Stimulated activated CD4-positive, alpha-beta T cell treated with anti-CD3 and anti-CD28 coated beads, Interleukin-1b, Interleukin-23, amount 100 ng/mL, for 48 hours (primary cell): ENCODE data around the gene TRAK1.

ENCODE experiments used
- DNase-seq: peaks from one replicate; pipeline ENCODE4 v3.0.0-alpha.2; 2020

TRAK1 gene

DNA sequence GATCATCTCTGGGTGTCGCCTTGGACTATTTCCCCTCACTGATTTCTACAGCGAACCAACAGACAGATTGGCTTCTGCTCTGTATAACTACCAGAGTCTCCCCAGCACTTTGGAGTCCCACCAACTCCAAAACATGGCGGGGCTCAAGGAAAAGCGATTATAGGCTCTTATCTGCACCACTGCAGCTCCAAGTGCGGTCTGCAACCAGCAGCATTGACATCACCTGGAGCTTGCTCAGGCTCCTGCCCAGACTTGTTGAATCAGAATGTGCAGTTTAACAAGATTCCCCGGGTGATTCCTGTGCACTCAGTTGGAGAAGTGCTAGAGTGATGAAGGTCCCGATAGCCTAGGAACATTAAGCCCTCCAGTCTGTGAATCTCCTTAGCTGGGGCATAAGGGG, 165.8 kb downstream of the TRAK1 start:
- DNase-seq, result no peak

DNA sequence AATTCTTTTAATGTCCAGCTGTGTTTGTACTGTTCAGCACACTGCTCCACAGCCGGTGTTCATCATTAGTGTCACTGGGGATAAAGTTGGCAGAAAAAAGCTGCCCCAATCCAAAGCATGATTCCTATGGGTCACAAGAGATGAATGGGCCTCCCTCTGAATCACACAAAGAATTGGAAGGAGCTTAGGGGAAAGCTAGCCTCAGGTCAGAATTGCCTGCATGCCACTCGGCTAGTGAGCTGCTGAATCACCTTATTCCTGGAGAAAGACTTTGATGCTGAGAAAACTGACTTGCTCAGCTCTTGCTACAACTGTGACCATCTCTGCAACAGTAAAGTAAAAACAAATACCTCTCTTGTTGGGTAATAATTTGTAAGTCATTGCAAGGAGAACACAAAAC, 171.4 kb downstream of the TRAK1 start:
- no peak for DNase-seq

DNA sequence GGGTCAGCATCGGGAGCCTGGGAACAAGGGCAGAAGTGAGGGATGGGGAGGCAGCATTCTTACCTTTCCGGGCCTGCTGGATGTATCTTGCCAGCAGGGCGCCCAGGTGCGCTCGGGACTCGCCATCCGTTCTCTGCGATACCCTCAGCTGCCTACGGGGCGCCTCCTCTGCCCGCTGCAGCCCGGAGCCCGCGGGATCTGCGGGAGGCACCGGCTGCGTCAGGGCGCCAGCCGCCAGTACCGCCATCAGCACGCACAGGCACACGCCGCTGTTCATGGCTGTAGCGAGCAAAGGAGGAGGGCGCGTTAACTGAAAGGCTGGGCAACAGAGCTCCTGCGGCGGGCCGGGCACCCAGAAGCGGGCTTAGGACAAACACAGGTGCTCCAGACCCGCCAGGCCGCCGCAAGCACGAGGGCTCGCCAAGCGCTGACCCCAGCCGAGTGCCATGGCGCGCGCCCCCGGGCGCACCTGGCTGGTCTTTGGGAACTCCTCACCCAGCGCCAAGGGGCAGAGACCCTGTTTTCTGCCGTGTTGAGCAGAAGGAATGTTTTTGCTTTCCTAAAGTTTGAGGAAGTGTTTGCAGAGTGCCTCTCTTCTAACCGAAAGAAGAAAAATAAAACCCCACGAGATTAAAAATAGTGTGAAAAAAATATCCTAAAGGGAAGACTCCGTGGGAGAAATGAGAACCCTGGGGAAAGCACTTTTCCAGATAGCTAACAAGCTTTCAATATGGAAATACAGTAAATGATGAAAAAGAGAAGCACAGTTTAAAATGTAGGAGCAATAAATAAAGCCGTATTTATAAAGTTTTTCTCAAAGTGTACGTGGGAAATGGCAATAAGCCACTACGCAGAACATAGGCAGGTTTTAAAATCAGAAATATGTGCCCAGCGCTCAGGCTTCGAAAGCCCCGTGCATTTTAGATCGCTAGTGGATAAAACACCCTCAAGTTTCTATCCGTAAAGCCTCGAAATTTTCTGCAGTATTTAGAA, 172.5 kb downstream of the TRAK1 start:
- DNase-seq, result peak; percentile 16

DNA sequence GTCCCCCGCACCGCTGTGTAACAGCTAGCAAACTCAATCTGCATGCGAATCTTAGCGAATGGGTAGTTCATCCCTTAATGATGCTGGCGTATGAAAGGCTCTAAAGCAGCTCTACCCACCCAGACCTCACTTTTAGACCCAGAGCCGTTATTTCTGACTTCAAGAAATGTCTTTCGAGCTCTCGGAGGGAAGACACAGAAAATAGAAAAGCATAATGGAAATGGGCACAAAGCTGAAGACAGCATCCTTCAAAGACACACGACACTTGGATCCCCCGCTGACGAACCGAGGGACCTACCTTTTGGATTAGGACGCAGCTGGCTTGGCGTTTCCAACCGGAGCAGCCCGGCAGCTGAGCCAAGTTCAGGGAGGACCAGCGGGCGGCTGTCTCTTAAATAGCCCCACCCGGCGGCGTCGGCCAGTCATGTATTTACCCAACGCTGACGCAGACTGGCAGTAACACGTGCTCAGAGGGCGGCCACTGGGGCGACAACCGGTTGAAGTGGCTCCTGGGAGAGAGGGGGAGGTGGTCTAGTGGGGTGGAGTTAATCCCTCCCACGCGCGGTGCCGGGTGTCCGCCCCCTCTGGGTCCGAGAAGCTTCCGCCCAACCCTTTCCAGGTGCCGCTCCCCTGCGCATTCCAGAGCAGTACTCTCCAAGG, 173.4 kb downstream of the TRAK1 start:
- DNase-seq, result peak; percentile 20

DNA sequence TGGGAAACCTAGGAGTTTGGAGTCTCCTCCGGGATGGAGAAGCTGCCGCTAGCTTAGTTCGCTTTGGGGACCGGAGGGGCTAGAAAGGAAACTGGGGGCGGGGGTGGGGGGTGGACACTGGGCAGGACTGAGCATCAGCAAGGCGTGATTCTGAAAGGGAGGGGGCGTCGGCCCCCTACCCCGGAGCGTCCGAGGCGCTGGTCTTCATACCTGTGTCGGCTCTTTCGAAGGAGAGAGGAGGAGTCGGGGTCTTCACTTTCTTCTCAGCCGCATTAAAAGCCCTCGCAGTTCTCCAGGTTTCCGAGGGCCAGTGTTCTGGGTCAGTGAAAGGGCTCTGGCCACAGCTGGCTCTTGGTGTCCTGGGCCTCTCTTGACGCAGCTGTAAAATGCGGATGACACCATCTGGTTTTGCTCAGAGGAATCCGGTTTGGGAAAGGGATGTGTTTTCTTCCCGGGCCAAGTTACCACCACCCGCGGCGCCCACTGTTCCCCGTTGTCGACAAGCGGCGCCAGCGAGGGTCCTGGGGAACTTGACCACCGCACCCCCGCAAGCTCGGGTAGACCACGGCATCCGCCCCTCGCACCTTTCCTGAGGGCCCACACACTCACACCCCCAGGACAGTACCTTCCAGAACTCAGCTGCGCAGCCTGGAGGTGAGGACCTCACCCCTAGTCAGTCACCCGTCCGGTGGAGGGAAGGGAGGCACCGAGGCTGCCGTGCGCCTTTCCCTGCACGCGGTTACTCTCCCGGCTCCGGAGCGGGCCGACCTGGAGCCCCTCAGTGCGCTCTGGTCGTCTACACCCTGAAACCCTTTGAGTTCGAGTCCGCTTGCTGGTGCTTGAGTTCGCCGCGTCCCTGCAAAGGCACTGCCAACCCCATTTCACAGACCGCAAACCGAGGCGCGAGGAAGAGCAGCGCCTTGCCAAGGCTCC, 174.2 kb downstream of the TRAK1 start:
- DNase-seq, result no peak

DNA sequence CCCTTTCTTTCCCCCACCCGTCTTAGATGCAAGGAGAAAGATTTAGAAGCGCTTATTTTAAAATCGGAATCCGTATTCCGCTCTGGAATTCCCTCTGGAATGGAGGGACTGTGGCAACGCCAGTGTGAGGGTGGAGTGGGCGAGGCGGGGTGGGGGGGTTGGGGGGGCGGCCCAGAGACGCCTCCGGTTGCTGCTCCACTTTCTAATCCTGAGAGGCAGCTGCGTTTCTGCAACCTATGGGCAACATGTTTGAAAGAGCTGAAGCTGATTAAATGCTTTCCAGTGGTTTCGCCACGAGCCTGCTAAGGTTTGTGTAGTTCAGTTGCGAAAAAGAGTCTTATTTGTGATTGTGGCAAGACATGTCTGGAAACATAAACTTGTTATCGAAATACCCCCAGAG, 174.9 kb downstream of the TRAK1 start, which contains the start of gene CCK:
Gene CCK (minus strand): TSS at position 101 of the 400 bp plus-strand sequence. CDS start 2,555 bp downstream, outside the sequence.
- DNase-seq, result no peak

DNA sequence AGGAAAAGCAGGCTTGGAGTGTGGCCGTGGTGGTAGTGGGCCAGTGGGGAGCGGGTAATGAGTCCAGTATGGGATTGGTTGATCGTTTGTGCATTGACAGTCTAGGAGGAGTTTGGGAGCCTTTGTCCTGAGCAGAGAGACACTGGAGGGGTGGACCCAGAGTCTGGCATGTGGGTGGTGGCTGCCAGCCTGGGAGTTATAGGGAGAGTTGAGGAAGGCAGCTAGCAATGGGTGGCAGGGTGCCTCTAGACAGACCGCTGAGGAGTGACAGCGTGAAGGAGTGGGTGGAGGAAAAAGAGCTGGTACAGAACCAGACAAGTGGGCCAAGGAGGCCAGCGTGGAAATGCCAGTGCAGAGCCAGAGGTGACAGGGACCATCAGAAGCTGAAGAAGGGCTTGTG, 176.7 kb downstream of the TRAK1 start:
- DNase-seq, result no peak

DNA sequence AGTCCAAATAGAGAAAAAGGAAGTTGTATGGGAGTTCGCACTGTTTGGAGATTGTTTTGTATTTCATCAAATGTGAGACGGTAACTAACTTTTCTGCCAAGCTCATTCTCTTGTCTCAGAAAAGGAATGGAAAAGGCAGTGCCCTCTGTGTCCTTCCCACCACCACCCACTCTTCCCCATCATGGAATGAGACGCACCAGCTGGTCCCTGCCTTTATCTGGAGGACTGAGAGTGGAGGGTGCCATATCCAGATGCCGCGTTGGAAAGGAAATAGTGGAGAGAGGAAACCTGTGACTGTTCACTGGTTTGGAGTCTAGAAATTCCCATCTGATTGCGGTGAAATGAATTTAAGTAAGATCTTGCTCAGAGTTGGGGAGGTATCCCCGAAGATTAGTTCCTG, 178.5 kb downstream of the TRAK1 start:
- no peak for DNase-seq

DNA sequence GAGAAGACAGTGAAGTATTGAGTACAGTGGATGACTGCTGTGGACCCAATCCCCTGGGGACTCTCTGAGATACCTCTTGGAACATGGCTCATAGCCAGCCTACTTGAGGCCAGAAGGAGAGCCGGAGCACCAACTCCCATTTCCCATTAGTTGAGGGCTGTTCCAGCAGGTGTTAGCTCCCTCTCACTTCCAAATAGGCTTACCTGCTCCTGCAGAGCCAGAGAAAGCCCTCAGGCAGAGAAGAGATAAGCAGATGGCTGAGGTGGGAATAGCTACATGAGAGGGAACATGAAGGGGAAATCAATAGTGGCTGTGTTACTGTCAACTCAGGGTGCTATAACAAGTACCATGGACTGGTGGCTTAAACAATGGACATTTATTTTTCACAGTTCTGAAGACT, 179.4 kb downstream of the TRAK1 start:
- no peak for DNase-seq

DNA sequence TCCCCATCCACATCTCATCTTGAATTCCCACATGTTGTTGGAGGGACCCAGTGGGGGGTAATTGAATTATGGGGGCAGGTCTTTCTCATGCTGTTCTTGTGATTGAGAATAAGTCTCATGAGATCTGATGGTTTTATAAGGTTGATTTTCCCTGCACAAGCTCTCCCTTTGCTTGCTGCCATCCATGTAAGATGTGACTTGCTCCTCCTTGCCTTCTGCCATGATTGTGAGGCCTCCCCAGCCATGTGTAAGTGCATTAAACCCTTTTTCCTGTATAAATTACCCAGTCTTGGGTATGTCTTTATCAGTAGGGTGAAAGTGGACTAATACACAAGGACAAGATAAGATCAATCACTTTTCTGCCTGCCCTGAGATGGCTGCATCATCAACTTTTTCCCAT, 180.6 kb downstream of the TRAK1 start:
- no peak for DNase-seq

DNA sequence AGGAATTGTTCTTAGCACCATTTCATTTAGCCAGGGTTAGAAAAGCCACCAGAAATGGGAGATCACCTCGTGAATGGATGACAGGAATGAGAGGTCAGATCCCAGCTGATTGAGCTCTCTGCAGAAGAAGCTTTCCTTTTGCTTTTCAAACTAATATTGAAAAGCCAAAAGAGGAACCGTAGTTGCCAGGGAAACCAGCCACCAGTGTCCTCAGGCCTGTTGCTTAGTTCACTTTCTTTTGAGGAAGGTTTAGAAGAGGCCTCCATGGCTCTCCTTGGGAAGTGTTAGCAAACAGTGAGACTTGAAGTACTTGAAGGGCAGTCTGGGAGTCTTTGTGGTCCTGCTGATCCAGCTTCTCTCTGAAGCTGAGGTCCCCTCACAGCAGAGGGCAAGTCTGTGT, 182.2 kb downstream of the TRAK1 start:
- DNase-seq, result no peak

DNA sequence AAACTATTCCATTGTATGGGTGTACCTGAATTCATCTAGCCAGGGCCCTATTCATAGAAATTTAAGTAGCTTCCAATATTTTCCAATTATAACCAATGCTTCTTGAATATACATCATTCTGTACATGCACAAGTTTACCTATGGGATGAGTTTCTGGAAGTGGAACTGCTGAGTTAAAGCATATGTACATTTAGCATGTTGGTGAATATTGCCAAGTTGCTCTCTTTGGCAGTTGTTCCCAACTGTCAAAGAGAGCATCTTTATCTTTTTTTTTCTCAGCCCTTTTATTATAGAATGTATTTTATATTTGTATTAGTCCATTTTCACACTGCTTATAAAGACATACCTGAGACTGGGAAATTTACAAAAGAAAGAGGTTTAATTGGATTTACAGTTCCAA, 183.1 kb downstream of the TRAK1 start:
- no peak for DNase-seq

DNA sequence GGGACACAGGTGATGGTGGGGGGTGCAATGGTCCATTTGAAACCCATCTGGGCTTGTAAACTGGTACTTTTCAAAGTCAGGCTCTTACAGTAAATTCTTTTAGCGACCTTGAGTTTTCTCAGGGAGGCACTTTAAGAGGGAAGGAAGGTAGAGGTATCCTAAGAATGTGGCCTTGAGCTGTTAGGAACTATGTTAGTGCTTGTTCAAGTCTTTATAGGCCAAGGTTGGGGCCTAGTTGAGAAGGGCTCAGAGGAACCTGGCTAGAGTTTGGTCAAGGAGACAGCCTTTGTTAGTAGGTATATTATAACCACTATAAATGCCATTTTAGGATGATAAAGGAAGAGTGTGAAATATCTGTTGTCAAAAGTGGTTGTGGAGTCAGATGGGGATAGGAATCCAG, 184.1 kb downstream of the TRAK1 start:
- DNase-seq, result no peak
